Measurements from ENCODE around the gene TMCC2.
"Not testable (repeated sequence)": the region's sequence is repeated elsewhere in the genome, so short reads cannot be mapped to it uniquely, and the experiment has no call there.

The TMCC2 gene

GRCh38 chr1:205227584-205228013 lies at the start of gene TMCC2:
Gene TMCC2 (plus strand): TSS chr1:205227946. CDS start chr1:205228565, 619 bp downstream.
- no peak for DNase-seq (ENCODE audit: low read depth)

GRCh38 chr1:205179842-205180241 lies 47.9 kb upstream of the TMCC2 start:
- DNase-seq (ENCODE audit: low read depth) = no peak

- not testable (repeated sequence) for DNase-seq (ENCODE audit: low read depth)
Observed at GRCh38 chr1:205180331-205180730, 47.4 kb upstream of the TMCC2 start.

- no peak for DNase-seq (ENCODE audit: low read depth)
Observed at GRCh38 chr1:205182930-205183329, 44.8 kb upstream of the TMCC2 start.

- peak; percentile 18 for DNase-seq (ENCODE audit: low read depth)
Observed at GRCh38 chr1:205183676-205184335, 43.9 kb upstream of the TMCC2 start.

- no peak for DNase-seq (ENCODE audit: low read depth)
Observed at GRCh38 chr1:205186191-205186590, 41.6 kb upstream of the TMCC2 start.

- DNase-seq (ENCODE audit: low read depth) = no peak
Observed at GRCh38 chr1:205187420-205187819, 40.3 kb upstream of the TMCC2 start.

GRCh38 chr1:205188098-205188497 lies 39.6 kb upstream of the TMCC2 start:
- no peak for DNase-seq (ENCODE audit: low read depth)

- DNase-seq (ENCODE audit: low read depth) = no peak
Observed at GRCh38 chr1:205188596-205188995, 39.1 kb upstream of the TMCC2 start.

- DNase-seq (ENCODE audit: low read depth) = no peak
Observed at GRCh38 chr1:205189131-205189530, 38.6 kb upstream of the TMCC2 start.

- DNase-seq (ENCODE audit: low read depth) = no peak
Observed at GRCh38 chr1:205190845-205191577, 36.7 kb upstream of the TMCC2 start.

- DNase-seq (ENCODE audit: low read depth) = no peak
Observed at GRCh38 chr1:205191622-205192021, 36.1 kb upstream of the TMCC2 start.

- DNase-seq (ENCODE audit: low read depth) = no peak
Observed at GRCh38 chr1:205192287-205192686, 35.5 kb upstream of the TMCC2 start.

GRCh38 chr1:205199090-205199930 lies 28.4 kb upstream of the TMCC2 start:
- no peak for DNase-seq (ENCODE audit: low read depth)

- DNase-seq (ENCODE audit: low read depth) = no peak
Observed at GRCh38 chr1:205199931-205200299, 27.8 kb upstream of the TMCC2 start.

- no peak for DNase-seq (ENCODE audit: low read depth)
Observed at GRCh38 chr1:205204552-205204951, 23.2 kb upstream of the TMCC2 start.

- DNase-seq (ENCODE audit: low read depth) = no peak
Observed at GRCh38 chr1:205205055-205205454, 22.7 kb upstream of the TMCC2 start.

GRCh38 chr1:205208811-205209210 lies 18.9 kb upstream of the TMCC2 start:
- no peak for DNase-seq (ENCODE audit: low read depth)

- DNase-seq (ENCODE audit: low read depth) = no peak
Observed at GRCh38 chr1:205210756-205211168, 17.0 kb upstream of the TMCC2 start.

- peak; percentile 90 for DNase-seq (ENCODE audit: low read depth)
Observed at GRCh38 chr1:205211169-205211838, 16.4 kb upstream of the TMCC2 start, which contains the start of gene DSTYK. Gene DSTYK (minus strand): TSS chr1:205211702. CDS start chr1:205211535, 167 bp downstream.

GRCh38 chr1:205211839-205212536 lies 15.8 kb upstream of the TMCC2 start:
- DNase-seq (ENCODE audit: low read depth) = no peak
